Thoracic aorta (tissue), 2 donors: Measurements from ENCODE around the gene SSX2IP. TPM values are rescaled to one million over a fixed set of nuclear protein-coding genes. Genes with fewer than 3 reads are reported as not detected.

Source experiments
- ATAC-seq: fragments of 150-250 bp; one replicate; pipeline ENCODE4 v1.8.0; 2017; ENCODE audit warnings: low read depth; ENCODE audit not compliant: insufficient number of reproducible peaks, low FRiP score
- DNase-seq: peaks from one replicate; pipeline ENCODE4 v3.0.0-alpha.2; 2020; ENCODE audit warnings: low spot score
- H3K27ac ChIP-seq, 2 donors: fragments of 200-600 bp; sonication (generic); 1 replicate in 1 of 2; 2 replicates in 1 of 2; pipeline ENCODE4 v1.5.1; 2016; ENCODE audit warnings: mild to moderate bottlenecking in 2 of 2, moderate library complexity in 2 of 2
- H3K27me3 ChIP-seq: fragments of 200-600 bp; sonication (generic); replicated peaks from 2 replicates; pipeline ENCODE4 v1.6.0; 2016; ENCODE audit warnings: mild to moderate bottlenecking; ENCODE audit not compliant: insufficient read depth
- H3K36me3 ChIP-seq: fragments of 200-600 bp; sonication (generic); one replicate; pipeline ENCODE4 v1.5.1; 2016
- H3K4me1 ChIP-seq, 2 donors: fragments of 200-600 bp; sonication (generic); 1 replicate in 1 of 2; 2 replicates in 1 of 2; pipeline versions ENCODE4 v1.5.1 to v1.6.0; 2016; ENCODE audit warnings: low read depth in 2 of 2, mild to moderate bottlenecking in 1 of 2; ENCODE audit not compliant: control insufficient read depth in 1 of 2
- H3K4me3 ChIP-seq: fragments of 200-600 bp; sonication (generic); 2 replicates; pipeline ENCODE4 v1.5.1; 2016; ENCODE audit warnings: mild to moderate bottlenecking
- H3K9me3 ChIP-seq: fragments of 200-600 bp; sonication (generic); 2 replicates; pipeline ENCODE4 v1.5.1; 2016
- total RNA-seq, 2 donors: library from RNA; depleted of rRNA; stranded (reverse); fragments of >200 nt; gene quantifications; one replicate each; pipeline versions ENCODE4 v1.1.0 to v1.2.3, GENCODE V29; 2016
- TF ChIP-seq, protein P1 (sequence below): fragments of 200-600 bp; sonication (generic); IDR thresholded peaks from one replicate; pipeline ENCODE4 v1.5.1; 2019; ENCODE audit warnings: antibody characterized with exemption

Gene SSX2IP
- total RNA-seq, 2 donors from 2014 or later = 6.1 to 12.3 TPM

DNA sequence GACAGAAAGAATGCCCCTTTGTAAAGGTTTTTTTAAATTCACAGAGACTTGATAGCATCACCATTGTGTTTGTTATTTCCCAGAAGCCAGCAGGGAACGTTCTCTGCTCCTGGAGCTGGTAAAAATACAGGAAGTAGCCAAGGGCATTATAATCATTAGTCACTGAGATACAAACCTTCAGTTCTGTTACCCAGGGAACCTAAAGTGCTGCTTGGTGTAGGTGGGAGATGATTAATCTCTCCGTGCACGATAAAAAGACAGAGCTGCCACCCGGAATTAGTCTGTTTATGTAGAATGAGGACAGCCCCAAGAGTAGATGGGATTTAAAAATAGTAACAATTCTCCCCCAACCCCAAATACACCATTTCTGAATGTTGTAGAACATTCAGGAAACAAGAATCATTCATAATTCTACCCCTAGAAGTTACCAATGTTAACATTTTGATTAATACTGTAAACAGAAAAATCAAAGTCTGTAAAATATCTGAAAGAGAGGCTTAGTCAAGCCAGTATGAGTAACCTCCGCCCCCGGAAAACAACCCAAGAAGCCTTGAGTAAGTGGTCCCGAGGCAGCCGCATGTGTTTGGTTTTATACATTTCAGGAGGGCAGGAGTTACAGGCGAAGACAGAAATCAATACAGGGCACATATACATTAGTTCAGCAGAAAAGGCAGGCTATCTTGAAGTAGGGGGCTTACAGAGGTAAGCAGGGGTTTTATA is 70.7 kb downstream of the SSX2IP start:
- peak; percentile 21 for DNase-seq
- TF ChIP-seq, protein P1, sequence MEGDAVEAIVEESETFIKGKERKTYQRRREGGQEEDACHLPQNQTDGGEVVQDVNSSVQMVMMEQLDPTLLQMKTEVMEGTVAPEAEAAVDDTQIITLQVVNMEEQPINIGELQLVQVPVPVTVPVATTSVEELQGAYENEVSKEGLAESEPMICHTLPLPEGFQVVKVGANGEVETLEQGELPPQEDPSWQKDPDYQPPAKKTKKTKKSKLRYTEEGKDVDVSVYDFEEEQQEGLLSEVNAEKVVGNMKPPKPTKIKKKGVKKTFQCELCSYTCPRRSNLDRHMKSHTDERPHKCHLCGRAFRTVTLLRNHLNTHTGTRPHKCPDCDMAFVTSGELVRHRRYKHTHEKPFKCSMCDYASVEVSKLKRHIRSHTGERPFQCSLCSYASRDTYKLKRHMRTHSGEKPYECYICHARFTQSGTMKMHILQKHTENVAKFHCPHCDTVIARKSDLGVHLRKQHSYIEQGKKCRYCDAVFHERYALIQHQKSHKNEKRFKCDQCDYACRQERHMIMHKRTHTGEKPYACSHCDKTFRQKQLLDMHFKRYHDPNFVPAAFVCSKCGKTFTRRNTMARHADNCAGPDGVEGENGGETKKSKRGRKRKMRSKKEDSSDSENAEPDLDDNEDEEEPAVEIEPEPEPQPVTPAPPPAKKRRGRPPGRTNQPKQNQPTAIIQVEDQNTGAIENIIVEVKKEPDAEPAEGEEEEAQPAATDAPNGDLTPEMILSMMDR = no peak
- H3K27me3 ChIP-seq = no peaks in the 10 kb centered on the region
- no peak overlapping the region for H3K4me3 ChIP-seq
- H3K36me3 ChIP-seq = no peaks in the 10 kb centered on the region
- ATAC-seq = peak; percentile 37
- peak overlapping the region; percentile 14 to 28 for H3K27ac ChIP-seq
- H3K9me3 ChIP-seq = no peaks in the 10 kb centered on the region
- peaks cover 0 to 20% of the 10 kb centered on the region in 2 donors for H3K4me1 ChIP-seq

DNA sequence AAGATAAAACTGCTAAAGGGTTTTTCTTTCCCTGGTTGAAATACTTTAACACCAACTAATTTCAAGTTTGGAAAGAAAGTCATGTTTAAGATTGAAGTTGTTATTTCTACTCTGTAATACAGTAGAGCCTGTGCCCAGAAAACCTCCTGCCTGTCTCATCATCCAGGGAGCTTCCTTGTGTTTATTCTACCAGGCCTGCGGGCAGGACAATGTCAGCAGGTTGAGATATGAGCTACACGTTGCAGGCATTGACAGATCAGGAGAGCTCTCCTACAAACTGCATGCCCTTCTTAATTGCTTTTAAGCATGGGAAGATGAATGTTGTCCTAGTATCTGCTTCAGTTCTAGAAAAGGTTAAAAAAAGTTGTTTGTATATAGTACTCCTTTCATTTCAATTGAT is 72.9 kb downstream of the SSX2IP start:
- DNase-seq (no peak), ATAC-seq (no peak)
- TF ChIP-seq, protein P1 = no peak
- H3K9me3 ChIP-seq = no peaks in the 10 kb centered on the region
- H3K4me3 ChIP-seq = no peak overlapping the region
- H3K27me3 ChIP-seq = no peaks in the 10 kb centered on the region
- H3K4me1 ChIP-seq = peaks cover 0 to 20% of the 10 kb centered on the region in 2 donors
- H3K27ac ChIP-seq = no peak overlapping the region
- no peaks in the 10 kb centered on the region for H3K36me3 ChIP-seq

DNA sequence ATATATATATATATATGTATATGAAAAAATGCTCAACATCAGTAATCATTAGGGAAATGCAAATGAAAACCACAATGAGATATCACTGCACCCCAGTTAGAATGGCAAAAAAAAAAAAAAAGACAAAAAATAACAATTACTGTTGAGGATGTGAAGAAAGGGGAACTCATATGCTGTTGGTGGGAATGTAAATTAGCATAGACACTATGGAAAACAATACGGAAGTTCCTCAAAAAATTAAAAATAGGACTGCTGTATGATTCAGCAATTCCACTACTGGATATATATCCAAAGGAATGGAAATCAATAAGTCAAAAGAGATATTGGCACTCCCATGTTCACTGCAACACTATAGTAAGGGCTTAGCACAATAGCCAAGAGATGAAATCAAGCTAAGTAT is 74.5 kb downstream of the SSX2IP start:
- Histone ChIP-seq H3K27ac (no peak overlapping the region), H3K4me3 (no peak overlapping the region), H3K27me3 (no peaks in the 10 kb centered on the region), H3K4me1 (peaks cover 0 to 20% of the 10 kb centered on the region in 2 donors), H3K9me3 (no peaks in the 10 kb centered on the region), H3K36me3 (no peaks in the 10 kb centered on the region)
- no peak for ATAC-seq
- TF ChIP-seq, protein P1 = no peak
- no peak for DNase-seq

DNA sequence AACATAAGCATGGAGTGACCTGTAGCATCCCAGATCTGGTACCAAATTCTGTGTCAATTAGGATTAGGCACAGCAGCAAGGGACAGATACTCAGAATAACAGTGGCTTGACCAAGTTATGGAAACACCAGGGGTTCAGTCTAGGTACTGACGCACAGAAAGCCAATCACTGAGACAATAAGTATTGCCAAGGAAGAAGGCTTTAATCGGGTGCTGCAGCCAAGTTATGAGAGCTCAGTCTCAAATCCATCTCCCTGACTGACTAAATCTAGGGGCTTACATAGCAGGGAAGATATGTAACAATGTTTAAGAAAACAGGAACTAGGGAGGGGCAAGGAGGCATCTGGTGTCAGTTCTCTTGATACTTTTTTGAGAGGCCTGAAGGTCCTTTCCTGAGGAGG is 76.4 kb downstream of the SSX2IP start:
- no peak overlapping the region for H3K27ac ChIP-seq
- ATAC-seq (no peak), DNase-seq (no peak)
- TF ChIP-seq, protein P1 = no peak
- H3K9me3 ChIP-seq = no peaks in the 10 kb centered on the region
- H3K4me1 ChIP-seq = peaks cover 0 to 4% of the 10 kb centered on the region in 2 donors
- H3K36me3 ChIP-seq = no peaks in the 10 kb centered on the region
- H3K4me3 ChIP-seq = no peak overlapping the region
- no peaks in the 10 kb centered on the region for H3K27me3 ChIP-seq

DNA sequence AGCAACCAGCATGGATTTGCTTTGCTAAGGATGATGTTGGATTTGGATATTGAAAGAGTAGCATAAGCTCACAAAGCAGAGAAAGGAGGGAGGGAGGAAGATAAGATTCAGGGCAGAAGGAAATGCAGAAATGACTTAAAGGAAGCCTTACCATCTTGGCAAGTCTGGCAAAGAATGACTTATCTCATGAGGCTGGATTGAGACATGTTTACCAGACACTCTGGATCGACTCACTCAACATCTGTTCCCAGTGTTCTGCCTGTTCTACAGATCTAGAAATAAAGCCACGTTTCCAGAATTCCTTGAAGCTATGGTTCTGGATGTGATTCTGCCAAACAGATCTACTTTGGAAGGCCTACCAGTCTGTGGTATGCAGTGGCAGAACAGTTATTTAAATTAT is 77.2 kb downstream of the SSX2IP start:
- no peaks in the 10 kb centered on the region for H3K36me3 ChIP-seq
- no peaks in the 10 kb centered on the region for H3K27me3 ChIP-seq
- H3K27ac ChIP-seq = no peak overlapping the region
- no peaks in the 10 kb centered on the region for H3K9me3 ChIP-seq
- H3K4me3 ChIP-seq = no peak overlapping the region
- no peak for DNase-seq
- no peak for ATAC-seq
- H3K4me1 ChIP-seq = no peaks in the 10 kb centered on the region
- TF ChIP-seq, protein P1 = no peak
